ENCODE results near the gene LRRC4B.

GRCh38 chr19:50516456-50516855 lies 51.8 kb downstream of the LRRC4B start:
- no peak for TF ChIP-seq CTCF (IDR thresholded peaks at IDR 0.05)
- TF ChIP-seq POLR2A (IDR thresholded peaks at IDR 0.05): no peak

Data from sigmoid colon (tissue), 3 donors.